Ascending aorta (tissue), 2 donors: Measurements from ENCODE around the gene SULT4A1. TPM values are rescaled to one million over a fixed set of nuclear protein-coding genes. Genes with fewer than 3 reads are reported as not detected.

ENCODE experiments used
- DNase-seq, 2 donors: peaks; one replicate each; pipeline ENCODE4 v3.0.0-alpha.2; 2019; ENCODE audit warnings: low spot score in 2 of 2
- H3K27ac ChIP-seq, 2 donors: fragments of 200-600 bp; sonication (generic); one replicate each; pipeline ENCODE4 v1.5.1; 2016 to 2017; ENCODE audit warnings: mild to moderate bottlenecking in 1 of 2
- H3K27me3 ChIP-seq: fragments of 200-600 bp; sonication (generic); one replicate; pipeline ENCODE4 v1.5.1; 2017
- H3K36me3 ChIP-seq, 2 donors: fragments of 200-600 bp; sonication (generic); one replicate each; pipeline ENCODE4 v1.5.1; 2016
- H3K4me1 ChIP-seq, 2 donors: fragments of 200-600 bp; sonication (generic); one replicate each; pipeline ENCODE4 v1.5.1; 2016 to 2017; ENCODE audit warnings: mild to moderate bottlenecking in 1 of 2
- H3K4me3 ChIP-seq, 2 donors: fragments of 200-600 bp; sonication (generic); one replicate each; pipeline ENCODE4 v1.5.1; 2016 to 2017; ENCODE audit warnings: mild to moderate bottlenecking in 1 of 2
- H3K9me3 ChIP-seq, 2 donors: fragments of 200-600 bp; sonication (generic); one replicate each; pipeline ENCODE4 v1.5.1; 2016
- CTCF ChIP-seq, 3 experiments: fragments of 200-600 bp in 2 of 3; fragments of 450-650 bp in 1 of 3; sonication (generic) in 2 of 3; IDR thresholded peaks; one replicate each; pipeline ENCODE4 v1.5.1; 2016 to 2019; ENCODE audit warnings: antibody characterized with exemption in 3 of 3, mild to moderate bottlenecking in 1 of 3, moderate library complexity in 1 of 3
- intact Hi-C: fragments of 100-400 bp; cut with DNase I; formaldehyde crosslinking; loops from one replicate; pipeline ENCODE4 v1.15.1; 2023
- total RNA-seq: library from RNA; depleted of rRNA; stranded (reverse); fragments of >200 nt; gene quantifications from one replicate; pipeline ENCODE4 v1.1.0, GENCODE V29; 2016

SULT4A1 gene
- total RNA-seq, 1 donor from 2014 or later, result not detected

- intact Hi-C loops, result no loop called here
- Histone ChIP-seq H3K27ac (peak overlapping the region in 1 of 2 donors; percentile 57), H3K9me3 (no peaks in the 10 kb centered on the region), H3K36me3 (no peaks in the 10 kb centered on the region), H3K27me3 (no peaks in the 10 kb centered on the region), H3K4me3 (no peak overlapping the region), H3K4me1 (peaks cover 0 to 2% of the 10 kb centered on the region in 2 donors)
- no peak for TF ChIP-seq CTCF (IDR thresholded peaks at IDR 0.05)
- DNase-seq, result peak in 1 of 2 donors; percentile 75
Observed at GRCh38 chr22:43829904-43830851, 32.1 kb downstream of the SULT4A1 start.

- Histone ChIP-seq H3K4me3 (no peak overlapping the region), H3K27ac (peak overlapping the region in 1 of 2 donors; percentile 57), H3K4me1 (peaks cover 0 to 2% of the 10 kb centered on the region in 2 donors), H3K27me3 (no peaks in the 10 kb centered on the region), H3K36me3 (no peaks in the 10 kb centered on the region), H3K9me3 (no peaks in the 10 kb centered on the region)
- intact Hi-C loops, result no loop called here
- no peak for TF ChIP-seq CTCF (IDR thresholded peaks at IDR 0.05)
- peak in 1 of 2 donors; percentile 80 for DNase-seq
Observed at GRCh38 chr22:43828998-43829782, 33.1 kb downstream of the SULT4A1 start.

GRCh38 chr22:43828725-43828997 lies 33.7 kb downstream of the SULT4A1 start:
- intact Hi-C loops, result no loop called here
- H3K4me3 ChIP-seq, result no peak overlapping the region
- TF ChIP-seq CTCF (IDR thresholded peaks at IDR 0.05), result no peak
- no peaks in the 10 kb centered on the region for H3K9me3 ChIP-seq
- H3K27ac ChIP-seq, result peak overlapping the region in 1 of 2 donors; percentile 18
- DNase-seq, result no peak
- H3K4me1 ChIP-seq, result peaks cover 0 to 2% of the 10 kb centered on the region in 2 donors
- H3K27me3 ChIP-seq, result no peaks in the 10 kb centered on the region
- no peaks in the 10 kb centered on the region for H3K36me3 ChIP-seq

GRCh38 chr22:43827926-43828724 lies 34.2 kb downstream of the SULT4A1 start:
- peaks cover 0 to 2% of the 10 kb centered on the region in 2 donors for H3K4me1 ChIP-seq
- no peaks in the 10 kb centered on the region for H3K9me3 ChIP-seq
- intact Hi-C loops, result loop anchor here (2.0 kb wide), 1 partner anchor 439 kb away; no protein-coding TSS in a partner anchor
- no peak for TF ChIP-seq CTCF (IDR thresholded peaks at IDR 0.05)
- H3K27me3 ChIP-seq, result no peaks in the 10 kb centered on the region
- H3K27ac ChIP-seq, result peak overlapping the region in 1 of 2 donors; percentile 18
- no peaks in the 10 kb centered on the region for H3K36me3 ChIP-seq
- DNase-seq, result peak in 1 of 2 donors; percentile 51
- no peak overlapping the region for H3K4me3 ChIP-seq
